ENCODE data around the gene REXO5. TPM values are rescaled to one million over a fixed set of nuclear protein-coding genes. Genes with fewer than 3 reads are reported as not detected.

The REXO5 gene
- total RNA-seq, result 10 to 100 TPM in 1 of 4 donors, 1 to 10 TPM in 1, under 1 TPM in 1, not detected in 1; 0.88 to 16.6 (median 6.2) TPM

- no peaks in the 10 kb centered on the region for H3K36me3 ChIP-seq
- intact Hi-C loops (cut with DNase I; ENCODE audit: low total_unique reads), result no loop called here
- no peaks in the 10 kb centered on the region for H3K4me1 ChIP-seq
- peak within 1 kb of the TSS; percentile 90 to 95 for H3K27ac ChIP-seq
- no peaks in the 10 kb centered on the region for H3K27me3 ChIP-seq
- TF ChIP-seq POLR2A (IDR thresholded peaks at IDR 0.05) (peak in 1 of 2 donors; percentile 41), CTCF (IDR thresholded peaks at IDR 0.05) (peak in 3 of 4 experiments; percentile 18 to 39 (median 29))
- no peaks in the 10 kb centered on the region for H3K9me3 ChIP-seq
- H3K4me3 ChIP-seq, result peak within 1 kb of the TSS; percentile 73 to 79
- DNase-seq, result peak; percentile 87 to 88
Measured at GRCh38 chr16:20806168-20807050, at the start of gene REXO5, which contains the start of gene ERI2. TSS of gene REXO5 (plus strand) at chr16:20806527. CDS start at chr16:20806954, 427 bp downstream. TSS of gene ERI2 (minus strand) at chr16:20806472. CDS start at chr16:20806430, 42 bp downstream.

- TF ChIP-seq CTCF (IDR thresholded peaks at IDR 0.05) (no peak), POLR2A (IDR thresholded peaks at IDR 0.05) (no peak)
- Histone ChIP-seq H3K4me1 (no peaks in the 10 kb centered on the region), H3K27ac (no peak overlapping the region), H3K4me3 (no peak overlapping the region), H3K27me3 (no peaks in the 10 kb centered on the region), H3K9me3 (no peaks in the 10 kb centered on the region), H3K36me3 (no peaks in the 10 kb centered on the region)
- intact Hi-C loops (cut with DNase I; ENCODE audit: low total_unique reads), result no loop called here
- no peak for DNase-seq
Measured at GRCh38 chr16:20760346-20760745, 46.0 kb upstream of the REXO5 start.

GRCh38 chr16:20761175-20761574, 45.2 kb upstream of the REXO5 start:
- TF ChIP-seq CTCF (IDR thresholded peaks at IDR 0.05), result no peak
- no peak for TF ChIP-seq POLR2A (IDR thresholded peaks at IDR 0.05)
- Histone ChIP-seq H3K9me3 (no peaks in the 10 kb centered on the region), H3K4me3 (no peak overlapping the region), H3K4me1 (no peaks in the 10 kb centered on the region), H3K27ac (no peak overlapping the region), H3K27me3 (no peaks in the 10 kb centered on the region), H3K36me3 (no peaks in the 10 kb centered on the region)
- intact Hi-C loops (cut with DNase I; ENCODE audit: low total_unique reads), result no loop called here
- no peak for DNase-seq

GRCh38 chr16:20762404-20763123, 43.8 kb upstream of the REXO5 start:
- H3K27me3 ChIP-seq, result no peaks in the 10 kb centered on the region
- TF ChIP-seq CTCF (IDR thresholded peaks at IDR 0.05) (no peak), POLR2A (IDR thresholded peaks at IDR 0.05) (no peak)
- intact Hi-C loops (cut with DNase I; ENCODE audit: low total_unique reads), result no loop called here

More at GRCh38 chr16:20762404-20763123, 43.8 kb upstream of the REXO5 start:
- Histone ChIP-seq H3K9me3 (no peaks in the 10 kb centered on the region), H3K4me1 (no peaks in the 10 kb centered on the region), H3K27ac (peak overlapping the region in 1 of 2 donors; percentile 74), H3K4me3 (no peak overlapping the region), H3K36me3 (no peaks in the 10 kb centered on the region)
- DNase-seq, result no peak

Measured in uterus (tissue), 4 donors.